Peyer's patch (tissue), 4 donors: ENCODE data around the gene DHX8. TPM values are rescaled to one million over a fixed set of nuclear protein-coding genes. Genes with fewer than 3 reads are reported as not detected.

Source experiments
- DNase-seq, 3 donors: peaks; one replicate each; pipeline ENCODE4 v3.0.0-alpha.2; 2017 to 2019
- H3K27ac ChIP-seq, 4 donors: fragments of 200-600 bp; sonication (generic); one replicate each; pipeline ENCODE4 v1.5.1; 2016 to 2019
- H3K27me3 ChIP-seq, 2 donors: fragments of 200-600 bp; sonication (generic); one replicate each; pipeline ENCODE4 v1.5.1; 2019
- H3K36me3 ChIP-seq, 3 donors: fragments of 200-600 bp; sonication (generic); one replicate each; pipeline ENCODE4 v1.5.1; 2016 to 2019
- H3K4me1 ChIP-seq, 4 donors: fragments of 200-600 bp; sonication (generic); one replicate each; pipeline ENCODE4 v1.5.1; 2016 to 2019
- H3K4me3 ChIP-seq, 4 donors: fragments of 200-600 bp; sonication (generic); 1 replicate in 3 of 4; 2 replicates in 1 of 4; pipeline ENCODE4 v1.5.1; 2016 to 2019; ENCODE audit warnings: mild to moderate bottlenecking in 1 of 4
- H3K9me3 ChIP-seq, 4 donors: fragments of 200-600 bp; sonication (generic); one replicate each; pipeline ENCODE4 v1.5.1; 2016 to 2019; ENCODE audit warnings: mild to moderate bottlenecking in 1 of 4
- CTCF ChIP-seq, 6 experiments: fragments of 450-650 bp in 4 of 6; fragments of 200-600 bp in 2 of 6; sonication (generic) in 1 of 6; IDR thresholded peaks; one replicate each; pipeline ENCODE4 v1.5.1; 2017 to 2019; ENCODE audit warnings: antibody characterized with exemption in 6 of 6, mild to moderate bottlenecking in 3 of 6, moderate library complexity in 1 of 6
- POLR2A ChIP-seq, 2 donors: fragments of 450-650 bp; IDR thresholded peaks; one replicate each; pipeline ENCODE4 v1.5.1; 2017; ENCODE audit warnings: antibody characterized with exemption in 2 of 2, mild to moderate bottlenecking in 2 of 2, moderate library complexity in 2 of 2
- total RNA-seq, 4 donors: library from RNA; depleted of rRNA; stranded (reverse); fragments of >200 nt; gene quantifications; one replicate each; pipeline ENCODE4 v1.1.0, GENCODE V29; 2016

Gene DHX8
- total RNA-seq, 4 donors from 2014 or later = 48.9 to 60.4 (median 54.0) TPM

- H3K9me3 ChIP-seq = no peaks in the 10 kb centered on the region
- no peak for DNase-seq
- no peak for TF ChIP-seq CTCF (IDR thresholded peaks at IDR 0.05)
- TF ChIP-seq POLR2A (IDR thresholded peaks at IDR 0.05) = no peak
- no peaks in the 10 kb centered on the region for H3K27me3 ChIP-seq
- peaks cover 3 to 28% (median 10%) of the 10 kb centered on the region in 4 donors for H3K4me1 ChIP-seq
- H3K27ac ChIP-seq = no peak overlapping the region
- H3K4me3 ChIP-seq = no peak overlapping the region
- no peaks in the 10 kb centered on the region for H3K36me3 ChIP-seq
Observed at GRCh38 chr17:43547659-43548256, 64.0 kb downstream of the DHX8 start.

GRCh38 chr17:43548689-43549379 lies 65.1 kb downstream of the DHX8 start:
- Histone ChIP-seq H3K4me3 (no peak overlapping the region), H3K4me1 (peaks cover 5 to 38% (median 11%) of the 10 kb centered on the region in 4 donors), H3K27me3 (no peaks in the 10 kb centered on the region), H3K36me3 (no peaks in the 10 kb centered on the region), H3K9me3 (no peaks in the 10 kb centered on the region), H3K27ac (no peak overlapping the region)
- TF ChIP-seq CTCF (IDR thresholded peaks at IDR 0.05) = no peak
- no peak for TF ChIP-seq POLR2A (IDR thresholded peaks at IDR 0.05)
- DNase-seq = no peak

- Histone ChIP-seq H3K27me3 (no peaks in the 10 kb centered on the region), H3K36me3 (no peaks in the 10 kb centered on the region), H3K4me3 (no peak overlapping the region), H3K9me3 (no peaks in the 10 kb centered on the region), H3K27ac (no peak overlapping the region), H3K4me1 (peaks cover 5 to 36% (median 11%) of the 10 kb centered on the region in 4 donors)
- no peak for DNase-seq
- TF ChIP-seq CTCF (IDR thresholded peaks at IDR 0.05) (no peak), POLR2A (IDR thresholded peaks at IDR 0.05) (no peak)
Observed at GRCh38 chr17:43549496-43549895, 65.7 kb downstream of the DHX8 start.

GRCh38 chr17:43550754-43551153 lies 67.0 kb downstream of the DHX8 start:
- no peak for DNase-seq
- H3K4me1 ChIP-seq = peaks cover 5 to 31% (median 9%) of the 10 kb centered on the region in 4 donors
- TF ChIP-seq POLR2A (IDR thresholded peaks at IDR 0.05) (no peak), CTCF (IDR thresholded peaks at IDR 0.05) (no peak)
- H3K9me3 ChIP-seq = no peaks in the 10 kb centered on the region
- H3K27ac ChIP-seq = no peak overlapping the region
- no peak overlapping the region for H3K4me3 ChIP-seq
- no peaks in the 10 kb centered on the region for H3K27me3 ChIP-seq
- no peaks in the 10 kb centered on the region for H3K36me3 ChIP-seq

GRCh38 chr17:43552229-43552837 lies 68.6 kb downstream of the DHX8 start:
- Histone ChIP-seq H3K36me3 (no peaks in the 10 kb centered on the region), H3K27me3 (no peaks in the 10 kb centered on the region), H3K4me3 (no peak overlapping the region), H3K27ac (peak overlapping the region in 2 of 4 donors; percentile 0 to 25), H3K9me3 (no peaks in the 10 kb centered on the region), H3K4me1 (peaks cover 0 to 28% (median 2%) of the 10 kb centered on the region in 4 donors)
- TF ChIP-seq POLR2A (IDR thresholded peaks at IDR 0.05) (no peak), CTCF (IDR thresholded peaks at IDR 0.05) (no peak)
- DNase-seq = no peak
